H9 (cell line): ENCODE data around the gene DCBLD1. TPM values are rescaled to one million over a fixed set of nuclear protein-coding genes. Genes with fewer than 3 reads are reported as not detected.

Experiments
- DNase-seq: peaks from one replicate; pipeline ENCODE4 v3.0.0-alpha.2; 2017
- H2AFZ ChIP-seq: one replicate; pipeline ENCODE4 v1.6.1; 2013; ENCODE audit warnings: mild to moderate bottlenecking, low read length, control low read depth, moderate library complexity
- H2AK5ac ChIP-seq: 2 replicates; pipeline ENCODE4 v1.6.1; 2013; ENCODE audit warnings: low read length, control low read depth, mixed read lengths; ENCODE audit not compliant: insufficient read length
- H2BK120ac ChIP-seq: one replicate; pipeline ENCODE4 v1.6.1; 2013; ENCODE audit warnings: low read depth, mild to moderate bottlenecking, low read length, control low read depth, inconsistent platforms; ENCODE audit not compliant: poor library complexity, severe bottlenecking
- H2BK12ac ChIP-seq: 2 replicates; pipeline ENCODE4 v1.6.1; 2013; ENCODE audit warnings: low read length, control low read depth, mixed read lengths, low read depth; ENCODE audit not compliant: insufficient read length
- H2BK15ac ChIP-seq: 2 replicates; pipeline ENCODE4 v1.6.1; 2013; ENCODE audit warnings: low read depth, low read length, control low read depth
- H2BK20ac ChIP-seq: one replicate; pipeline ENCODE4 v1.6.1; 2013; ENCODE audit warnings: low read depth, mild to moderate bottlenecking, low read length, control low read depth, inconsistent platforms; ENCODE audit not compliant: poor library complexity, severe bottlenecking
- H2BK5ac ChIP-seq: 2 replicates; pipeline ENCODE4 v1.6.1; 2013; ENCODE audit warnings: low read length, control low read depth, mixed read lengths; ENCODE audit not compliant: insufficient read length
- H3K14ac ChIP-seq: 2 replicates; pipeline ENCODE4 v1.6.1; 2013; ENCODE audit warnings: low read length, control low read depth; ENCODE audit not compliant: insufficient read depth
- H3K18ac ChIP-seq: 2 replicates; pipeline ENCODE4 v1.6.1; 2013; ENCODE audit warnings: low read depth, mild to moderate bottlenecking, mixed read lengths, low read length, control low read depth; ENCODE audit not compliant: insufficient read length
- H3K23ac ChIP-seq: 2 replicates; pipeline ENCODE4 v1.6.1; 2013; ENCODE audit warnings: low read length, control low read depth, mixed read lengths, low read depth; ENCODE audit not compliant: insufficient read length
- H3K23me2 ChIP-seq: 2 replicates; pipeline ENCODE4 v1.6.1; 2013; ENCODE audit warnings: low read depth, mild to moderate bottlenecking, mixed read lengths, low read length, control low read depth; ENCODE audit not compliant: insufficient read length, poor library complexity, severe bottlenecking
- H3K27ac ChIP-seq: 2 replicates; pipeline ENCODE4 v1.5.1; 2013; ENCODE audit warnings: low read length, control low read depth, mixed read lengths, low read depth; ENCODE audit not compliant: insufficient read length
- H3K27me3 ChIP-seq: 2 replicates; pipeline ENCODE4 v1.6.1; 2013; ENCODE audit warnings: low read length, control low read depth, inconsistent platforms; ENCODE audit not compliant: insufficient read depth
- H3K4ac ChIP-seq: 2 replicates; pipeline ENCODE4 v1.6.1; 2013; ENCODE audit warnings: low read depth, mild to moderate bottlenecking, control low read depth, inconsistent platforms, low read length, moderate library complexity
- H3K4me1 ChIP-seq: 2 replicates; pipeline ENCODE4 v1.6.1; 2013; ENCODE audit warnings: low read length, control low read depth, inconsistent platforms; ENCODE audit not compliant: insufficient read depth
- H3K4me2 ChIP-seq: 2 replicates; pipeline ENCODE4 v1.6.1; 2013; ENCODE audit warnings: low read length, control low read depth, mixed read lengths; ENCODE audit not compliant: insufficient read length, insufficient read depth
- H3K56ac ChIP-seq: 2 replicates; pipeline ENCODE4 v1.6.1; 2013; ENCODE audit warnings: low read depth, mild to moderate bottlenecking, mixed read lengths, low read length, control low read depth; ENCODE audit not compliant: insufficient read length
- H3K79me1 ChIP-seq: 2 replicates; pipeline ENCODE4 v1.6.1; 2013; ENCODE audit warnings: low read depth, mild to moderate bottlenecking, moderate library complexity, low read length, control low read depth, inconsistent platforms; ENCODE audit not compliant: insufficient read depth, poor library complexity, severe bottlenecking
- H3K79me2 ChIP-seq: 2 replicates; pipeline ENCODE4 v1.6.1; 2013; ENCODE audit warnings: low read length, control low read depth, inconsistent platforms; ENCODE audit not compliant: insufficient read depth
- H3K9ac ChIP-seq: 2 replicates; pipeline ENCODE4 v1.6.1; 2013; ENCODE audit warnings: low read length, control low read depth, mixed read lengths; ENCODE audit not compliant: insufficient read length; ENCODE audit errors: extremely low read depth
- H3K9me3 ChIP-seq: one replicate; pipeline ENCODE4 v1.6.1; 2013; ENCODE audit warnings: low read depth, low read length, inconsistent platforms; ENCODE audit not compliant: control insufficient read depth
- H3T11ph ChIP-seq: one replicate; pipeline ENCODE4 v1.6.1; 2013; ENCODE audit warnings: mild to moderate bottlenecking, low read length, control low read depth, inconsistent platforms
- H4K20me1 ChIP-seq: one replicate; pipeline ENCODE4 v1.6.1; 2013; ENCODE audit not compliant: control insufficient read depth, insufficient read length, insufficient read depth
- H4K5ac ChIP-seq: 2 replicates; pipeline ENCODE4 v1.6.1; 2013; ENCODE audit warnings: low read depth, mild to moderate bottlenecking, mixed read lengths, low read length, control low read depth; ENCODE audit not compliant: insufficient read length
- H4K8ac ChIP-seq: replicated peaks from 2 replicates; pipeline ENCODE4 v1.6.1; 2013; ENCODE audit warnings: low read length, control low read depth, mixed read lengths, low read depth; ENCODE audit not compliant: insufficient read length
- H4K91ac ChIP-seq: 2 replicates; pipeline ENCODE4 v1.6.1; 2013; ENCODE audit warnings: low read depth, mild to moderate bottlenecking, moderate library complexity, mixed read lengths, low read length, control low read depth; ENCODE audit not compliant: insufficient read length
- H3K27ac Mint-ChIP-seq, 3 experiments: 2 replicates in 2 of 3; 3 replicates in 1 of 3; pipeline ENCODE4 v1.8.0; 2020 to 2021; ENCODE audit warnings: mixed read lengths in 3 of 3, mild to moderate bottlenecking in 1 of 3, moderate library complexity in 1 of 3
- H3K27me3 Mint-ChIP-seq: 2 replicates; pipeline ENCODE4 v1.8.0; 2021; ENCODE audit warnings: low read depth, mild to moderate bottlenecking, moderate library complexity, mixed read lengths
- H3K36me3 Mint-ChIP-seq, 3 experiments: 2 replicates in 2 of 3; 3 replicates in 1 of 3; pipeline ENCODE4 v1.8.0; 2020 to 2021; ENCODE audit warnings: low read depth in 3 of 3, mixed read lengths in 3 of 3; ENCODE audit not compliant: insufficient read depth in 1 of 3
- H3K4me1 Mint-ChIP-seq, 2 experiments: 2 replicates each; pipeline ENCODE4 v1.8.0; 2020; ENCODE audit warnings: mixed read lengths in 2 of 2
- H3K4me3 Mint-ChIP-seq, 2 experiments: 2 replicates in 1 of 2; 3 replicates in 1 of 2; pipeline ENCODE4 v1.8.0; 2020 to 2021; ENCODE audit warnings: mild to moderate bottlenecking in 2 of 2, mixed read lengths in 2 of 2, moderate library complexity in 1 of 2
- H3K9me3 Mint-ChIP-seq, 2 experiments: 2 replicates in 1 of 2; 3 replicates in 1 of 2; pipeline ENCODE4 v1.8.0; 2020; ENCODE audit warnings: mild to moderate bottlenecking in 2 of 2, mixed read lengths in 2 of 2, moderate library complexity in 1 of 2
- WGBS: extraction: QIAGEN DNeasy Blood & Tissue Kit; methylation state at CpG from one replicate; pipeline ENCODE4 v1.1.7; 2013; ENCODE audit warnings: missing lambda C conversion rate, low lambda C conversion rate, mixed read lengths; ENCODE audit not compliant: insufficient read length; ENCODE audit errors: extremely low coverage; 5-methylcytosine and 5-hydroxymethylcytosine counted together
- total RNA-seq: library from RNA; stranded (reverse); gene quantifications from 2 replicates; pipeline ENCODE4 v1.2.1, GENCODE V29; 2021
- TF ChIP-seq, protein P1 (sequence below): fragments of 200-600 bp; sonication (generic); conservative IDR thresholded peaks from 3 replicates; pipeline ENCODE4 v1.8.0; 2021; ENCODE audit warnings: antibody characterized with exemption, mild to moderate bottlenecking

Gene DCBLD1
- total RNA-seq, 1 experiment from 2014 or later = 10.1 TPM

DNA sequence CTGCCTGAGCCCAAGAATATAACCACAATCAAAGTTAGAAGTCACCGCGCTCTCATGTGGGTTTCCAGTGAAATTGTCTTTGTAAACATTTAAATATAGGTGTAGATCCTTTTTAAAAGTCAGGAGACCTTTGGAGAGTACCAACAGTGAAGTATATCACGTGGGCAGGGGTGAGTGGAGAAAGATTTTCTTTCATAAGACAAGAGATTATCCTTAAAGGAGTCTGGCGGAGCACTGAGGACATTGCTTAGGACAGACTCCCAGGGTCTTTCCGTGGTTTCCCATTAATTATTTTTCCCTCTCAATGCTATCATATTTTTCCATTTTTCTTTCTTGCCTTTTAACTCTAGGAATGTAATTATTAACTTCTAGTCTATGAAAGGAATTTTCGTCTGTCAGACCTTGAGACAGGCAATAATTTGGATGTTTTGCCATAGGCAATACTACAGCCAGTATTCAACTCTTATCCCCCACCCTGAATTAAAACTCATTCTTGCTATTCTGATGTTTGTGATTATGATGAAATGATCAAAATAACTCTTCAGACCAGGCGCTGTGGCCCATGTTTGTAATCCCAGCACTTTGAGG is 31.4 kb downstream of the DCBLD1 start:
- no peaks in the 10 kb centered on the region for H3K23me2 ChIP-seq
- no peak overlapping the region for H2BK5ac ChIP-seq
- H3K9ac ChIP-seq = no peak overlapping the region
- no peak overlapping the region for H2BK120ac ChIP-seq
- H3K9me3 ChIP-seq = no peaks in the 10 kb centered on the region
- H3K36me3 Mint-ChIP-seq = peaks cover 8 to 14% (median 13%) of the 10 kb centered on the region in 3 experiments; a peak in 6 of 7 replicates
- no peak overlapping the region for H3K23ac ChIP-seq
- no peak for DNase-seq
- H2BK12ac ChIP-seq = no peak overlapping the region
- H3K27ac Mint-ChIP-seq = no peak overlapping the region
- WGBS = no CpG with 5 or more reads among the region's 7 CpGs
- H2BK20ac ChIP-seq = no peak overlapping the region
- no peak overlapping the region for H3K4me3 Mint-ChIP-seq
- TF ChIP-seq, protein P1, sequence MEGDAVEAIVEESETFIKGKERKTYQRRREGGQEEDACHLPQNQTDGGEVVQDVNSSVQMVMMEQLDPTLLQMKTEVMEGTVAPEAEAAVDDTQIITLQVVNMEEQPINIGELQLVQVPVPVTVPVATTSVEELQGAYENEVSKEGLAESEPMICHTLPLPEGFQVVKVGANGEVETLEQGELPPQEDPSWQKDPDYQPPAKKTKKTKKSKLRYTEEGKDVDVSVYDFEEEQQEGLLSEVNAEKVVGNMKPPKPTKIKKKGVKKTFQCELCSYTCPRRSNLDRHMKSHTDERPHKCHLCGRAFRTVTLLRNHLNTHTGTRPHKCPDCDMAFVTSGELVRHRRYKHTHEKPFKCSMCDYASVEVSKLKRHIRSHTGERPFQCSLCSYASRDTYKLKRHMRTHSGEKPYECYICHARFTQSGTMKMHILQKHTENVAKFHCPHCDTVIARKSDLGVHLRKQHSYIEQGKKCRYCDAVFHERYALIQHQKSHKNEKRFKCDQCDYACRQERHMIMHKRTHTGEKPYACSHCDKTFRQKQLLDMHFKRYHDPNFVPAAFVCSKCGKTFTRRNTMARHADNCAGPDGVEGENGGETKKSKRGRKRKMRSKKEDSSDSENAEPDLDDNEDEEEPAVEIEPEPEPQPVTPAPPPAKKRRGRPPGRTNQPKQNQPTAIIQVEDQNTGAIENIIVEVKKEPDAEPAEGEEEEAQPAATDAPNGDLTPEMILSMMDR = no peak
- no peak overlapping the region for H3T11ph ChIP-seq
- H3K18ac ChIP-seq = no peak overlapping the region
- H4K91ac ChIP-seq = no peak overlapping the region
- H2BK15ac ChIP-seq = no peak overlapping the region
- H3K4me1 Mint-ChIP-seq = peaks cover 14 to 22% of the 10 kb centered on the region in 2 experiments; a peak in 3 of 4 replicates
- no peaks in the 10 kb centered on the region for H3K27me3 ChIP-seq
- peaks cover 0 to 3% of the 10 kb centered on the region in 2 experiments; a peak in 1 of 5 replicates for H3K9me3 Mint-ChIP-seq
- no peak overlapping the region for H3K4me2 ChIP-seq
- no peak overlapping the region for H4K5ac ChIP-seq
- no peaks in the 10 kb centered on the region for H4K20me1 ChIP-seq
- no peak overlapping the region for H3K27ac ChIP-seq
- H2AK5ac ChIP-seq = no peak overlapping the region
- H3K4ac ChIP-seq = no peak overlapping the region
- no peak overlapping the region for H3K56ac ChIP-seq
- H3K4me1 ChIP-seq = no peaks in the 10 kb centered on the region
- H3K79me1 ChIP-seq = no peaks in the 10 kb centered on the region
- H2AFZ ChIP-seq = no peak overlapping the region
- H3K79me2 ChIP-seq = no peaks in the 10 kb centered on the region
- peaks cover 2% of the 10 kb centered on the region; the same call in 1 of the 2 replicates for H3K27me3 Mint-ChIP-seq
- H4K8ac ChIP-seq = no peak overlapping the region
- no peak overlapping the region for H3K14ac ChIP-seq
